NCI-H1048 (cell line): ENCODE data around the gene SMOC1.

ENCODE experiments used
- DNase-seq: peaks from one replicate; lab custom pipeline; 2025; lab: John Stamatoyannopoulos, UW

The SMOC1 gene

DNA sequence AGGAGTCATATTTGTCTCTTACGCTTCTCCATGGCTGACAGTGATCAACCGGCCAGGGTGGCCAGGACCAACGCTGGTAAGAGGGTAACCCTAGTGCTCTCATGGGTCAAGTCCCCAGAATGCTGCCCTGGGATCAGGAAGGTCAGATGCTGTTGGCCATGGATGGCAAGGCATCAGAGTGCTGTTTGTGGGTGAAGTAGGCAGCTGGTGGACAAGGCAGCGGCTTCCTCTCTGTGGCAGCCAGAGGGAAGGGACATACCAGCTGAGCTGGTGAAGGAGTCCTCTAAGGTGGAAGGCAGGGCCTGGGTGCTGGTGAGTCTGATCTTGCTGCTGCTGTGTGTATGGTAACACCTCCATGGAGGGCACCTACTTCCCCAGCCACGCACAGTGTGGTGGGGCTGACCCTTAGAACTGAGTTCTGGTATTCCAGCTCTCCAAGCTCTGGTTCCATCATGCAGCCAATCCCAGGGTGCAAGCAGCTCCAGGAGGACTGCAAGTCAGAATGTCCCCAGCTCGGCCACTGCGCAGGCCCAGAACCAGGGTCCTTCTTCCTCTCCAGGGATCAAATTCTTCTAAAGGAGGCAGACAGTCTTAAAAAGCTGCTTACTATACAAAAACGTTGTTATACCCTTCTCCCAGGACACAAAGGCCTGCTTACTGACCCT lies 13.4 kb upstream of the SMOC1 start:
- DNase-seq = no peak

DNA sequence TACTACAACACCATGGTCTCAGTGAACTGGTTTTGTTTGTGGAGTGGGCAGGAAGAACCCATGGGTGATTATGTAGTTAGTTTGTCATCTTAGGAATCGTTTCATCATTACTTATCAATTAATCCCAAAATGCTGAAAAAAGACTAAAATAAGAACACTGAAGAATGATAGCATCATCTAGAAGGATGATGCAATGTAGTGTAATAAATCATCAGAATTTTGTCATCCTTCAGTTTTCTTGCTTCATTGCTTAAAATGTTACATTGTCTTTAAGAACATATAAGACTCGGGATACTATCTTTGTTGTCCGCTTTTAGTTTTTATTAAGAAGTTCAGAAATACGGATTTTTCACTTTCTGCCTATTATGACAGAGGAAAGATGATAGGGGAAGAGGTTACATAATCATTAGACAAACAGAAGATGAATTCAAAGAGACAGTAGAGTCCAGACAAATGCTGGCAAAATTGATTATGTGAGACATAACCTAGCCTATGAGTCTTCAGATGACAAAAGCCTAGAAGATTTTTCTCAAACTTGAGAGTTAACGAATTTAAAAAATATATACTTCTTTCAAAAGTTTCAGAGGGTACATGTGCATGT lies 10.8 kb upstream of the SMOC1 start:
- DNase-seq = no peak

DNA sequence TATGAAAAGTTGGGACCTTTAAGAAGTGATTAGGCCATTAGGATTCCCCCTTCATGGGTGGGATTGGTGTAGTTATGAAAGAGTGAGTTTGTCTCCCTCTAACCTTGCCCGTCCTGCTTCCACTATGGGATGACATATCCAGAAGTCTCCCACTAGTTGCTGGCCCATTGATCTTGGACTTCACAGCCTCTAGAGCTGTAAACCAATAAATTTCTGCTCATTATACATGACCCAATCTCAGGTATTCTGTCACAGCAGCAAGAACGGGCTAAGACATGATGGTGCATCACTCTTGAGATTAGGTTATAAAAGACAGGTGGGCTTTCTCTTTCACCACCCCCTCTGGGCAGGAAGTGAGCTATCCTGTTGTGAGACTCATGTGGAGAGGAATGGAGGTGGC lies 8.6 kb upstream of the SMOC1 start:
- DNase-seq = no peak

DNA sequence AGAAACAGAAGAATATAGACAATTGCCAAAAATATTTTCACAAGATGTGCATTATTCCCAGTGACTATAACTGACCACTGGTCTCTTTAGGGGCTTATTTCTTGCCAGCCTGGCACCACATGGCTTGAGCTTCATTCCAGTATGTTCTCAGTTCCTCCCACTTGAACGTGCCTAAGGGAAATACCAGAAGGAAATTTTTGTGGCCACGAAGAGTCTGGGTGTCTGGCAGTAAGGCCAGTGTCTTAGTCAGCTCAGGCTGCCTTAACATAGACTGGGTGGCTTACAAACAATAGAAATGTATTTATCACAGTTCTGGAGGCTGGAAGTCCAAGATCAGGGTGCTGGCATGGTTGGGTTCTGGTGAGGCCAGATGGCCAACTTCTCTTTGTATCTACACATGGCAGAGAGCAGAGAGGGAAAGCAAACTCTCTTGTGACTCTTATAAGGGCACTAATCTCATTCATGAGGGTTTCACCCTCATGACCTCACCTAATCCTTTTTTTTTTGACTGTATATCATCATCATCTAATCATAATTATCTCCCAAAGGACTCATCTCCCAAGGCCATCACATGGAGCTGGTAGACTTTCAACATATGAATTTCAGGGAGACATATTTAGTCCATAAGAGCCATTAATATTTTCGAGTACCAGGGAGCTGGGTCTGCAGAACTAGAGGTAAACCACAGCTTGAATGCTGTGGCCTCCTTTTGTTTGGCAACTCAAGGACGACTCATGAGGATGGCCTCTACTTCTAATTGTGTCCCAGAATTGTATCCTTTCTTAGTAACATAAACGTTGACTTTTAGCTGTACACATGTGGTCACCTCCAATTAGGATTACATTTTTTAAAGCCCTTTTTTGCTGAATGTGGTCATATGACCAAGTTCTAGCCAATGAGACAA lies 5.1 kb upstream of the SMOC1 start:
- DNase-seq = no peak

DNA sequence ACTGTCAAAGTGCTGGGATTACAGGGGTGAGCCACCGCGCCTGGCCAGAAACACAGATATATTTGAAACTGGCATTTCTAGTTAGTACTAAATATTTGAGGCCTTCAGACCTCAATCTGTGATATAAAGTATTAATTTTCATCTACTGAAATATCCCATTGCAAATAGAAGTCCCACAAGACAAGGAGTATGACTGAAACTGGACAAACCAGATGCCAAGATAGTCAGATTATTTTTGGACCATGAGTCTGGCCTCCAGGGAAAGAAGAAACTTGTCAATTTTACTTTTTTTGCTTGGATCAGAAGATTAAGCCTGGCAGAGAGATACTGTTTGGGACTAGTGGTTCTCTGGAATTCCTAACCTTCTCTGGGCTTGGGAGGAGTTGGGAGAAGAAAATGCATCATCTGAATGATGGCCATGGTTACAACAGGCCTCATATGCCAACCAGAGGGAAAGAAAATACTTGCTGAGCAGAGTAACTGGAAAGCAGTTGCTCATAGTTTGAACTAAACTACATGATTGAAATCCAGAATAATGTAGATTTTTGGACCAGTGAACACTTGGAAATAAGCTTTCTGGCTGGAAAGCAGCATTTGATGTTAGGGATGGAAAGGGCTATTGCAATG lies 2.9 kb upstream of the SMOC1 start:
- DNase-seq = no peak

DNA sequence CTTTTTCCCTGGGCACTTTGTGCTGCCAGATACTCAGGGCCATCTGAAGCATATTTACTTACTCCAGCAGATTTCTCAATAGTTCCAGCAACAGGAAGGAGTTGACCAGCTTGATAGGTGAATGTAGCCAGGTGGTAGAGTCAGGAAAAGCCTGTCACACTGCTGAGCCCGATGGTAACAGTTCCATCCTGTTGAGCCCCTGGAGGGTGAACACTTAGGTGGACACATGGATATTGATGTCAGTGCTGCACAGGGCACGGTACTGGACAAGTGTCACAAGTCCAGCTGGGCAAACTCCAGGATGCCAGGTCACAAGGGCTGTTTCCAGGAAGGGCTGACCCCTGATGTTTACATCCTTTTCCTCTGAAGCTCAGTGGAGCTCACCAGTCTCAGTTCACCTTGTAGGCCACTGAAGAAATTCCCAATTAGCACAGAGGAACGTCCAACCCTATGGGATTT lies 2.3 kb upstream of the SMOC1 start:
- DNase-seq = no peak

DNA sequence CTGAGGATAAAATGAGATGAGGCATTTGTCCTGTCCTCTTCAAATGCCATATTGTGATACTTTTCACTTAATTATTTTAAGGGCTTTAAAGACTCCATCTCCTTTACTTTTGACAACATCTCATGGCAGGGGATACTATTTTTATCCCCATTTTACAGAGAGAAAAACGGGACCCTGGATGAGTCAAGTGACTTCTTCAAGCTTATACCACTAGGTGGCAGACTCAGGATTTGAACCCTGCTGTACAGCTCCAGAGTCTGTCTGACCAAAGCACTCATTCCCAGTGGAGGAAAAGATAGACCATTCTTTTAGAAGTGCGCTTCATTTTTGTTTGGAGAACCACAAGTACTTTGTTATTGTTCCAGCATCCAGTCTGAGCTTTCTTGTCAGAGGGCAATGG lies 1.7 kb upstream of the SMOC1 start:
- DNase-seq = no peak

DNA sequence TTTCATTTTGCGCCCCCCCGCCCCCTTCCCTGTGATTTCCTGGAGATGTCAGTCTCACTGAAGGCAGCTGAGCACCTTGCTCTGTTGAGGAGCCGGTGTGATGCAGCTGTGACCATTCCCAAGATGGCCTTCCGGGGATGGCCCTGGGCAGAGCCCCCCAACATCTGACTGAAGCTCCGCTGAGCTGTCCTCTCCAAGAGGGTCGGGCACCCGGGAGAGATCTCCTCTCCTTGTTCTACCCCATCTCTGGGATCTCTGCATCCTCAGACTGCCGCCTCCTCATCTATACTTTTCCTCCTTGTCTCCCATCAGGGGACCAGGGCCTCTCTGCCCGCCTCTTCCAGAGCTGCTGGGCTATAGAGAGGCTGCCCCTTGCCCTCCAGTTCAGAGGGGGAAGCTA lies 965 bp upstream of the SMOC1 start:
- no peak for DNase-seq

DNA sequence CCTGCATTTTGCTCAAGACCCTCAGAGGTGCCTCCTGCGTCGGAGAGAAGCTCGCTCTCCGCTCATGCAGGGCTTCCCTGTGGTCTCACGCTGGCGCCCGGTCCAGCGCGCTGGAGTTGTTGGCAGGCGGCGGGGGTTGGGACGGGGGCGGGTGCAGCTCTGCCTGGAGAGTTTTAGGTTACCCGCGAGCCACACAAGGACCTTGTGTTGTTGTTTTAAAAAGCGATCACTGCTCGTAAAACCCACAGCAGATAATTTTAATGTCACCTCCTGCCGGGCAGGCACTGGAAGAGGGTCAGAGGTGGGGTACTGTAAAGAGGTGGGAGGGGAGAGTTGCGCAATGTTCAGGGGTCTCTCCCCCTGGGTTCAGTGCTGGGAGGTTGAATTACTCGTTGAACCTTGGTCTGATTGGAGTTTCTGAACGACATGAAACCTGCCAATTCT lies 850 bp downstream of the SMOC1 start:
- DNase-seq = no peak

DNA sequence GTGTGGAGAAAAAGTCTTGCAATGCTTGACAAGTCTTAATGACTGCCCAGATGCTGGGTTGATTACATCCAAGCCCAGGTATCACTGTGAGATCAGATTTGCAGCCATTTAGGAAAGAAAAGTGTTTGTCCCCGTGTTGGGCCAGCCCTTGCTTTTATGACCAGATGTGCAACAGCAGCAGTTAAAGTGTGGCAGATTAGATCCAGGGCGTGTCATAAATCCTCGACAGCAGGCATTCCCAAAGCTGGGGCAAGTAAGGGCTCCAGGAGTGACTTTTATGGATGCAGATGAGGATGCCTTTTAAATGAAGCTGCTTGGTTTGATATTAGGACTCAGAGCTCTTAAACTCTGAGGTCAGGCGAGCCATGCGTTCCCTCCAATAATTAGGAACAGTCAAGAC lies 1.7 kb downstream of the SMOC1 start:
- DNase-seq = no peak

DNA sequence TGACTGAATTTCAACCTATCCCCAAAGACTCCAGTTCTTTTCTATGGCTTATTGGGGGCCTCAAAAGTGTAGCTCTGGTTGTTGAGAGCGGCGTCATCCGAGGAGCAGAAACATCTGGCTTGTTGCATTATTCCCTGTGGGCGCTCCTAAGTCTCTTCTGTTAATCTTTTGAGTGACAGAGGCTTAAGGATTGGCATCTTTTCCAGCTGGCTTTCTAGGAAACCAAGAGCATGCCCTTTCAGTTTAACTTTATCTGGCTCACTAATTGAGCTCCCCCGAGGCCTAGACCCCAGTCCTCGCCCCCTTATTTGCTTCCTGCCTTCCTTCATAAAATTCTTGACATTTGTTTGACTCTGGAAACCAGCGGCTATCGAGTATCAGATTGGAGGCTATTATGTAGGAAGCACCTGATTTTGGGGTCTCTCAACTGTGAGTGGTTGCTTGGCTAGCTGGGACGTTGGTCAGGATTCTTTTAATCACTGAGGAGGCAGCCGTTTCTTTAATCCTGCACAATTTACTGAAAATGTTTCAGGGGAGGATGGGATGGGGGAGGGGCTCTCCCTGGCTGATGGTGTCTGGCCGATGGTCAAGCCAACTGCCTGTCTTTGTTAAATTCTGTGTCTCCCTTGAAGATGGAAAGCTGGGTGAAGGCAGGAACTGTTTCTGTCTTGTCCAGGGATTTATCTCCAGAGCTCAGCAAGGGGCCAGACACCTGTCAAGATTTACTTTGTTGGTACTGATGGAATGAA lies 3.1 kb downstream of the SMOC1 start:
- DNase-seq = no peak

DNA sequence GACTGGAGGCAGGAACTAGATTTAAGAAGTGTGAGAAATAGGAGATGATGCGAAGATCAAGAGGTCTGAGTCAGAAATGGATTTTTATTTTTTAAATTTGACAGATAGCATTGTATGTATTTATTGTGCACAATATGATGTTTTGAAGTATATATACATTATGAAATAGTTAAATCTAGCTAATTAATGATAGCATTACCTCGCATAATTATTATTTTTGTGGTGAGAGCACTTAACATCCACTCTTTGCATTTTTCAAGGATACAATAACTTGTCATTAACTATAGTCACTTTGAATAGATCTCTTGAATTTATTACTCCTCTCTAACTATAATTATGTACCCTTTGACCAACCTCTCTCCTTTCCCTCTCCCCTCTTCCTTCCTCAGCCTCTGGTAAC lies 3.7 kb downstream of the SMOC1 start:
- DNase-seq = no peak

DNA sequence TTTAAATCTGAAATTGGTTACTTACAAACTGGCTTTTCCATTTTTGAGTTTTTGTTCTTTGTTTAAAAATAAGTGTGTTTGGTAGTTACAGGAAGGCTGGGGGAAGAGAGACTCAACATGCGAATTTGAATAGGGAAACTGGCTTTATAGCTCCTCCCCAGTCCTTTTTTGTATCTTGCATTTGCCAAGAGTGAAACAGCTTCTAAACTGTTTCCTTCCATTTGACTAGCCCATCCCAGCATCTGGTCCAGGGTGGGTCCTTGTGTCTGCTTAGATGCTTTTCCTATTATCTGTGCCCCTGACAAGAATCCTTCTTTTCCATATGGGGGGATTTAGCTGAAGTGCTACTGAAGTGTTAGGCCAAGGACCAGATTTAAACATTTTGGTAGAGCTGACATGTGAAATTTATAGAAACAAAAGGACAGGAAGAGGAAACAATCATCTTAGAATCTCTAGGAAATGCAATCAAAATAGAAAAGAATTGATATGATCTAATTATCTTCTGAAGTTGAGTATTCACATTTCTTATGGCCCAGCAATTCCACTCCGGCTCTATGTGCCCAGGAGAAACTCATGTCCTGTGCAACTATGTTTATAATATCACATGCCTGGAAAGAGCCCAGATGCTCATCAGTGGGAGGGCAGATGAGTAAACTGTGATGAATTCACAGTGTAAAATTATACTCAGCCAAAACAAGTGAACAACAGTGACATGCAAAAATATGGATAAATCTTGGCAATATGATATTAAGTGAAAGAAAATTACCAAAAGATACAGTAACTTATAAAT lies 7.4 kb downstream of the SMOC1 start:
- no peak for DNase-seq

DNA sequence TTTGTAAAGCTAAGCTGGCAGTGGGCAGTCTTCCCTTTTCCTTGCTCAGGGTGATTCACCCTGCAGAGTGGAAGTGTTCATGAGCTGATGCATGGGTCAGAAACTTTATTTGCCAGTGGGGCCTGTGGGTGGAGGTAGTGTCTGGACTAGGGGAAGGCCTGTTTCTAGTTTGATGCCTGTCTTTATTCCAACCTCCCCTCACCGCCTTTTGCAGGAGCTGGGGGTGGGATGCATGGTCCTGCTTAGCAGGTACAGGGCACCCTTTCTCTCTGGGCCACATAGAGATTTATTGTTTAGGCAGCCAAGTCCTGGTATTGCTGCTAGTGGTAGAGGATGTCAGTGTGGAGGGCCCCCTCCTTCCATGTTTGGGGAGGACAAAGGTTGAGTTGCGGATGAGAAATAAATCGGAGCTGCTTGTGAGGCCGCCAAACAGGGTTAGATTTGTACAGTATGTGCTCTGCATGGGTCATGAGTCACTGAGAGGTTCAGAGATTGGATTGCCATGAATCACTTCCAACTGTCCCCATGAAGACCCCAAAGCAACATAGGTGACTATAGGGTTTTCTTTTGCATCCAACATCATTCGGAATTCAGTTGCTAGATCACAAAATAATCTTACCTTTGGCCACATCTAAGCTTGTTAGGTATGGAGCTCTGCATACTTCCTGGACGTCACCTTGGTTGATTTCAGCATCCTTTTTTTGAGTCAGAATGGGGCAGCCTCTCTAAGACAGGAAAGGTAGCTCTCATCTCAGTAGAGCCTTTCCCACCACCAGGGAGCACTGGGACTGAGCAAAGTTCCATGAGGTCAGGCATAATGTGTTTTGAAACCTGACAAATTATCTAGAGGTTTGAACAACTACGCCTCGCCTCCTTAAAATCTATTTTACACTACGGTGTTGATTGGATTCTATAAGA lies 8.8 kb downstream of the SMOC1 start:
- no peak for DNase-seq

DNA sequence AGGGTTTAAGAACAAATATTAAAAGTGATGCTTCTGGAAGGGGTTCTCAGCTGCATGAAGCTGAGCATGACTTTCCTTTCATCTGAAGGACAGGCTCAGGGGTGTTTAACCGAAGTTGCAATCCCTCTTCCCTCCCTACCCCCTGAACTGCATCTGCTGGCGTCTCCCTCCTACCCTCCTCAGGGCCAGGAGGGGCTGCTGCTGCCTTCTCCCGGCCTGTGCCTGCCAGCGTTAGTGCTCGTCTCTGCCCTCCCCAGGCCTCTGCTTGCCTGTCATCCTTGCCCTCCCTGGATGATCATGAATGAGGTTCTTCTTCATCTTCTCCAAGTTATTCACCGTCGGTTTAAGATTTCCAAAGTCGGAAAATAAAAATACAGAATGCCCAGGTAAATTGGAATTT lies 12.2 kb downstream of the SMOC1 start:
- DNase-seq = no peak

DNA sequence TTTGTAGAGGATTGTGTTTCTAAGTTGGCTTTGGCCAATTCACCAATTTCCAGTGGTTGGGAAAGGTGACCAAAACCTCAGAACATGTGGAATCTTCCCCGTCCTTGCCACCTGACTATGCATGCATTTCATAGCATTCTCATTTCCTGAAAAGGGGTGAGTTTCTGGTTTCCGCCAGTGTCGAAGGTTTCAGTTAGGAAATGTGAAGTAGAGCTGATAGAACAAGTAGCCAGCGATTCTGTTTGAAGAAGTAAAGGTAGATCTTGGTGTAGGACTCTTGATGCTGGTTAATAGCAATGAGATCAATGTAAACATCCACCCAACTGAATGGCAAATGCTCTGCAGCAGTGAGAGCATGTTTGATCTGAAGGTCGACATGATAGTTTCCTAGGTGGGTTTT lies 15.9 kb downstream of the SMOC1 start:
- no peak for DNase-seq

DNA sequence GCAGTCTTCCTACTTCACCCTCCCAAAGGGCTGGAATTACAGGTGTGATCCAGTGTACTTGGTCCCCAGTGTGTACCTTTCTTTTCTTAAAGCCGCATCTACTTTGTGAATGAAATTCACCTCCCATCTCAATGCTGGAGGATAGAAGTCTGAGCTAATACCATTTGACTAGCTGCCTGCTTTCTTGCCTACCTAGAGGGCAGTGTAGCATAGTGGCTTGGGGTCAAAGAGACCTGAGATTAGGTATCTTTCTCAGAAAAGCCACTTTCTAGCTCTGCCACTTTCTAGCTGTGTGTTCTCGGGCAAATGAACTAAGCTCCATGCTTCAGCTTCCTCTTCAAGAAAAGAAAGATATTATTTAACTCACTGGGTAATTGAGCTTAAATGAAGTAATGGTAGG lies 16.9 kb downstream of the SMOC1 start:
- no peak for DNase-seq

DNA sequence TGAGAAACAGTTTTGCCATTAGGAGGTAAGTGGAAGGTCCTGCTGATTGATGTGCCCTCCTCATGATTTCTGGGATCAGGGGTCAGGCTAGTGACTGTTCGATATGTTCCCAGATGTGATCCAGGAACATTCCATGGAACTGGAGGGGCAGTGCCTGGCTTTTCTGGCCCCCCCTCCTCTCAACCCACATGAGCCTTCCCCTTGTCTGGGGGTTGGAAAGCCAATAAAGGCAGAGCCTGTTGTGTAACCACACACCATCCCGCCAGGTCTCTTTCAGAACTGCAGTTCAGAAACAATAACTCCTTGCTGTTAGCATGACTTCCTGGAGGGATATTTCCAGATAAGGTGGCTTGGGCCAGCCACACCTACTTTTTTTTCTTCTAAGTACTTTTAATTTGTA lies 17.8 kb downstream of the SMOC1 start:
- no peak for DNase-seq

DNA sequence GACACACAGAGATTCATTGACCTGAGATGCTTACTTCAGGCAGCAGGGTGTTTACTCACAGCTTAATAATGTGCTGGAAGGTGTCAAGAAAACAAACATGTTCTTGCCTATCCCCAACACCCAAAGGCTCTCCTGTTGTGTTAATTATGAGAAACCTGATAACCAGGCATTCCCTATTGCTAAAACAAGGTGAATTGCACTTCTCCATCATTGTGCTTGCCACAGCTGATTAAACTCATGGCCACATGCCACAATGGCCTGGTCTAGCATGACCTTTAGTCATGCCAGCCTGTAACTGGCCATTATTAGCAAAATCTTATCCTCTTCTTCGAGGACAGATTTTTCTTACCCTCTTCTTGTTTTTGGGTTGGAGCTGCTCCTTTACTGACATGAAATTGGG lies 21.4 kb downstream of the SMOC1 start:
- no peak for DNase-seq
